NCI-H2196 (cell line): ENCODE data around the gene UPK3A.
"Not testable (repeated sequence)": the region's sequence is repeated elsewhere in the genome, so short reads cannot be mapped to it uniquely, and the experiment has no call there.

Experiments
- DNase-seq: peaks from one replicate; lab custom pipeline; 2025; ENCODE audit not compliant: unreplicated experiment; lab: John Stamatoyannopoulos, UW

The UPK3A gene

DNA sequence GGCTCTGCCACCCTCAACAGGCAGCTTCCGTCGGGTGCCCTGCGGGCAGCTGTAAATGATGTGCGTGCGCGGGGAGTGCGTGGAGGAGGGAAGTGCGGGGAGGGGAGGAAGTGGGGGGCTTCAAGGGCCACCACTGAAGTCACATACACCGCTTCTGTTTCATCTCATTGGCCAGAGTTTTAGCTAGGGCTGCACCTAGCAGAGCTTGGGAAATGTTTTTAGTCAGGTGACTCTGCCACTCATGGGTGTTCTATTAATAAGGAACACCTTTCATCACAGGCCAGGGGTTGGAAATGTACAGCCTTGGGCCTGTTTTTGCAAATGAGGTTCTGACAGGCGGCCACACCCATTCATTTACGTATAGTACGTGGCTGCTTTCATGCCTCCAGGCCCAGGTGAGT lies 39.6 kb downstream of the UPK3A start:
- no peak for DNase-seq

DNA sequence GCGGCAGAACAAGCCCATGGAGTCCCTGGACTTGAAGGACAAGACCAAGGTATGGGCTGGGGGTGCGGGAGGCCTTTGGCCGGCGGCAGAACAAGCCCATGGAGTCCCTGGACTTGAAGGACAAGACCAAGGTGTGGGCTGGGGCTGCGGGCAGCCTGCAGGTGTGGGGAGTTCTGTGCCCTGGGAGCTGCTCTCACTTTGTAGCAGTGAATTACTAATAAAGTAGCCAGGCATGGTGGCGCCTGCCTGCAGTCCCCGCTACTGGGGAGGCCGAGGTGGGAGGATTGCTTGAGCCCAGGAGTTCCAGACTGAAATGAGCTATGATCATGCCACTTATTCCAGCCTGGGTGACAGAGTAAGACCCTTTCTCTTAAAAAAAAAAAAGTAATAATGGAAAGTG lies 43.5 kb downstream of the UPK3A start:
- DNase-seq, result not testable (repeated sequence)

DNA sequence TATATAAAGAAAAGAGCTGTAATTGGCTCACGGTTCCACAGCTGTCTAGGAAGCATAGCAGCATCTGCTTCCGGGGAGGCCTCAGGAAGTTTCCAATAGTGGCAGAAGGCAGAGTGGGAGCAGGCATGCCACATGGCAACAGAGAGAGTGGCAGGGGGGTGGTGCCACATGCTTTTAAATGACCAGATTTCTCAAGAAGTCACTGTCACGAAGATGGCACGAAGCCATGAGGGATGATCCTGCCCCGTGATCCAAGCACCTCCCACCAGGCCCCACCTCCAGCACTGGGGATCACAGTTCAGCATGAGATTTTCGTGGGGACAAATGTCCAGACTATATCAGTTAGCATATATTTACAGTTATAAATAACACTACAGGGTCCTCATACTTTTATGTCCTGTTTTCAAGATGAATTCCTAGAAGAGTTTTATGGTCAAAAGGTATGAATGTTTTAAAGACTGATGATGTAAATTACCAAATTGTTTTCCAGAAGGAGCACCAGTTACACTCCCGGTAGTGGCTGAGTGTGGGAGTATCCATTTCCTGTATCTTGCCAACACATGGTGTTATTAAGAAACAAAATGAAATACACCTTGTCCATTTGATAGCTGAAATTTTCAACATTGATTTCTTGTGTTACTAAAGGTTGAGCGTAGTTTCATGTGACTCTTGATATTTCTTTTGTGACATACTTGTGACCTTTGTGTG lies 44.2 kb downstream of the UPK3A start:
- peak; percentile 61 for DNase-seq

GRCh38 chr22:45329530-45329936 lies 44.8 kb downstream of the UPK3A start:
- DNase-seq, result peak; percentile 89

DNA sequence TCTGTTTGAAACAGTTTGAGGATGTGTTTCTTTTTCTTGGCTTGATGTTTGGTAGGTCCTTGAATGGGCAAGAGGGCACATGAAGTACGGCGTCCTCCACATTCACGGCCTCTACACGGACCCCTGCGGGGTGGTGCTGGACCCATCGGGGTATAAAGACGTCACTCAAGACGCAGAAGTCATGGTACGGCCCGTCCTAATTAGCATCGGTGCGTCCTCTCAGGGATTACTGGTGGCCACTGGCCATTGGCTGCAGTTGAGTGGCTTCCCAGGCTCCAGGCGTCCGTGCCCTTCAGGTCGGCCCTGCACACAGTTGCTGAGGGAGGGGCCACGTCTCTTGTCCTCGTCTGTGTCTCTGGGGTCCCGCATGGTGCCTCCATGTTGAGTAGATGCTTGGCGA lies 45.8 kb downstream of the UPK3A start:
- DNase-seq, result no peak

DNA sequence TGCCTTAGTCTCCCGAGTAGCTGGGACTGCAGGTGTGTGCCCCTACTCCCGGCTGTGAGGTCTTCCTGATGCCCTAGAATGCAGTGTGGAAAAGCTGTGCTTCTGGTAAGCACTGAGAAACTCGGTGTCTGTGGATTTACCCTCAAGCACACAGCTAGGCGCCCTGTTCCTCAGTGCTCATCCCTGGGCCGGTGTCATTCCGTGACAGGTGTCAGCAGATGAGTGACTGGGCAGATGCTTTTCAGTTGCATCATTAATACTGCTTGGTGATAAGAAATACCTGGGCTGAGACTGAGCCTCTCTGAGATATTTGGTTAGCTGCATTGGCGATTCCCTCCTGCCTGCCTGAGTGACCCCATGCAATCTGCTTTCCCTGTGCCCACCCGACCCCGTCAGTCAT lies 46.7 kb downstream of the UPK3A start:
- no peak for DNase-seq

DNA sequence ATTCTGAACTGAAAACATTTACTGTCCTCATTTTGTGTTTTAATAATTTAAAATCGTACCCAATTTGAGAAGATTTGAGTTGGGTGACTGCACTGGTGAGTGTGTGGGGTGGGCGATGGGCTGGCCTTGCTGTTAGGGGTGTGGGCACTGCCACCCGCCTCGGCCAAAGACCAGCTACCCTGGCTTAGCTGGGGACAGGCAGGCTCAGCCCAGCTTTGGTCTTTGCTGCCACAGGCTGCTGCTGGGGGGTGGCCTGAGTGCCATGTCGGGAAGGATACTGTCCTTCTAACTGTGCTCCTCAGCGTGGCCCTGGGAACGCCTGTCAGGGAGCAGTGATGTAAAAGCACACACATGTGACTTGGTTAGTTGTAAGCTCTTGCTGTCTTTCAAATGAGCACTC lies 47.3 kb downstream of the UPK3A start:
- DNase-seq, result no peak

- peak; percentile 34 for DNase-seq
These were observed 49.3 kb downstream of the UPK3A start for GRCh38 chr22:45334068-45334467.

DNA sequence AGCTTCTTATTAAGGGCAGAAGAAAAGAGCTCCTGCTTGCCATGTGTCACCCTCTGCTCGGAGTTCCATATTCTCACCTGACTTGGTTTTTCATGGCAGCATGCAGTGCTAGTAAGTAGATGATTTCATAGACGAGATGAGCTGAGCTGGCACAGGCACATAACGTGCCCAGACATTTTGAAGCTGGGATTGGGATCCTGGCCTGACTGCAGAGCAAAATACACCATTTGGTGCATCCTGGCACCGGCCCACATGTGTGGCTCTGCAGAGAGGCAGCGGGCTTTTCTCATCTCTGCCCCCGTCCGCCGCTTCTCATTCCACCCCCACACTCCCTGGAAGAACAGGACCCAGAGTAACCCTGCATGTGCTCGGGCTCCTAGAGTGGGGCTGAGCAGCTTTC lies 49.8 kb downstream of the UPK3A start:
- no peak for DNase-seq

- DNase-seq, result peak; percentile 15
These were observed 50.5 kb downstream of the UPK3A start for GRCh38 chr22:45335021-45335818.

- DNase-seq, result no peak
These were observed 51.2 kb downstream of the UPK3A start for GRCh38 chr22:45335854-45336522.

DNA sequence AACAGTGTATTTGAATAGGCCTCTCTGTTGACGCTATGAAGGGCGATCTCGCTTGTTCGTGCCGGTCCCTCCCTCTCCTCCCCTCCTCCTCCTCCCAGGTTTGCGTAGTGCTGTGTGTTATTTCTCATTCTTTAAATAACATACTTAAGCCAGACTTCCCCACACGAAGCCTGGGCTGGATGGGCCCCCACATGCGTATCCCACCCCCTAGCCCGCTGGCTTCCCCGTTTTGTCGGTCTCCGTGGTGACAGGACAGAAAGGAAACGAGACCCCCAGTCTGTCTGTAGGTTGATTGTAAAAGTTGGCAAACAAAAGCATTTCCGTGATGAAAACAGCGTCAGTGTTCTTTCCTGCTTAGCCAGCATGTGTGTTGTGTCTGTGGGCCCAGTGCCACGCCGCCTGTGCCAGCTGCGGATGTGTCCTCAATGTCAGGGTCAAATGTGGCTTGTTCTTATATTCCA lies 52.3 kb downstream of the UPK3A start:
- DNase-seq, result peak; percentile 78

DNA sequence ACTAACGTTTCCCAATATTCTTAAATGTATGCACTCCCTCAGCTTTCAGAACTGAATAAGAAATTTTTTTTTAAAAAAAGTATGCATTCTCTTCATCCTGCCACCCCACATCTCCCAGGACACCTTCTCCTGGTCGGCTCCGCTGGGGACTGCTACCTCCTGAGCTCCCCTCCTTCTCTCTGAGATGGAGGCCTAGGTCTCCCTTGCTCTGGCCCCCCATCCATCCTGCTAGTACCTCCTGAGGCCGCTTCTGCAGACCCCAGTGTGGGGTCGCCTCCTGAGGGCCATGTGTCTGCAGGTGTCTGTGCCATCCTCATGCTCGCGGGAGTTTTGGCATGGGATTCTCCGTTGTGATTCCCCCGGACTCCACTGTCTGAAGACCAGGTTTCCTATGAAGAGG lies 52.8 kb downstream of the UPK3A start:
- DNase-seq, result no peak

DNA sequence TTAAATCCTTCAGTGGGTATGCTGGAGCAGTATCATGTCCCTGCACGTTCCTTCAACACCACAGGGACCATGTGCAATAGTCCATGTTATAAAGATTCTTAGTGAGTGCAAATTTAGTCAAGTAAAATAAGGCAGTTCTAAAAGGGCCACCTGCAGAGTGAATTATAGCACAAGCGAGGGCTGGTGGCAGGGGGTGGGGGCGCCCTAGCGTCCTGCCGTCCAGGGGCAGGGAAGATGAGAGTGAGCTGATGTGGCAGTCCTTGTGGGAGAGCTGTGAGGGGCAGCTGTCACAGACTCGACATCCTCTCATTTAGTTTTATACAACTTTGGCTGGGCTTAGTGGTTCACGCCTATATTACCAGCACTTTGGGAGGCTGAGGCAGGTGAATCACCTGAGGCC lies 54.0 kb downstream of the UPK3A start:
- no peak for DNase-seq

- no peak for DNase-seq
These were observed 55.6 kb downstream of the UPK3A start for GRCh38 chr22:45340323-45340722.

- DNase-seq, result no peak
These were observed 56.7 kb downstream of the UPK3A start for GRCh38 chr22:45341498-45341897.

- no peak for DNase-seq
These were observed 58.4 kb downstream of the UPK3A start for GRCh38 chr22:45343143-45343542.

DNA sequence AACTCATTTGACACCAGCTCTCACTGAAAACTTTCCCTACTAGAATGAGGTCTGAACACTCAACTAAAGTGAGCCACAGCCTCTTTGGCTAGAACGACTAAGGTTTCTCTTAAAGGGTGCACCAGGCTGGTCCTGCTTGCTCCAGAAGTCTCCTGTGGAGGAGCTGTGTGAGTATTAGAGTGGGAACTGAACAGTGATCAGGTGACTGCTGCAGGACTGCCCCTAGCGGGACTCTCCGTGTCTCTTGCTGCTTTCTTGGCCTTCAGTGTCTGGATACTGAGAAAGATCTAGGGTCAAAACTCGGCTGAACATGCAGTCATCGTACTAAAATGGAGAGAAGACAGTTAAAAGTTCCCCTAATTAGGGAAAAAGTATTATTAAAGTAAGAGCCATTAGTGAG lies 59.6 kb downstream of the UPK3A start:
- no peak for DNase-seq
